RWPE1 (cell line): ENCODE data around the gene BARHL2.

Experiments
- CTCF ChIA-PET: fragments of 350-600 bp; sonication (Branson Sonifier 250); formaldehyde crosslinking; extraction: SDS; loops from one replicate; lab custom pipeline; 2021; lab: Yijun Ruan, JAX
- POLR2A ChIA-PET: fragments of 400-600 bp; formaldehyde crosslinking; extraction: SDS; loops from one replicate; lab custom pipeline; 2020; ENCODE audit warnings: antibody characterized with exemption; ENCODE audit not compliant: low non-redundant PET; lab: Yijun Ruan, JAX
- DNase-seq: peaks from one replicate; pipeline ENCODE4 v3.0.0; 2012; ENCODE audit warnings: low spot score
- H3K27ac ChIP-seq: fragments of 450-650 bp; 2 replicates; pipeline ENCODE4 v1.5.1; 2017
- TF ChIP-seq, protein P1 (sequence below): fragments of 450-650 bp; conservative IDR thresholded peaks from 2 replicates; pipeline ENCODE4 v1.5.1; 2017; ENCODE audit warnings: low read depth, mild to moderate bottlenecking

The BARHL2 gene

DNA sequence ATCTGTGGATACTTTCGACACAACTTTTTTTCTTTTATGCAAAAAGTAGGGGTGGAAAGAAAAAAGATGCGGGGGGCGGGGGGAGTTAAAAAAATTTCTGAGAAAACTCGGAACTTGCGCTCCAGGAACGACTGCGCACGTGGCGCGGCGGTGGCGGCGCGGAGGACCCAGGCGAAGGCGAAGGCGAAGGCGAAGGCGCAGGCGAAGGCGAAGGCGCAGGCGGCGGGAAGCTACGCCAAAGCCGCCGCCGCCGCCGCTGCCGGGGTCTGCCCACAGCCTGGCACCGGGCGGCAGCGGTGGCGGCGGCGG is 208 bp upstream of the BARHL2 start:
- no peak for DNase-seq
- ChIA-PET POLR2A (no interaction called here), CTCF (interaction anchor here (0.6 kb wide), 1 partner anchor 538 kb away, joined by 5 read pairs; no protein-coding TSS in a partner anchor)
- TF ChIP-seq, protein P1, sequence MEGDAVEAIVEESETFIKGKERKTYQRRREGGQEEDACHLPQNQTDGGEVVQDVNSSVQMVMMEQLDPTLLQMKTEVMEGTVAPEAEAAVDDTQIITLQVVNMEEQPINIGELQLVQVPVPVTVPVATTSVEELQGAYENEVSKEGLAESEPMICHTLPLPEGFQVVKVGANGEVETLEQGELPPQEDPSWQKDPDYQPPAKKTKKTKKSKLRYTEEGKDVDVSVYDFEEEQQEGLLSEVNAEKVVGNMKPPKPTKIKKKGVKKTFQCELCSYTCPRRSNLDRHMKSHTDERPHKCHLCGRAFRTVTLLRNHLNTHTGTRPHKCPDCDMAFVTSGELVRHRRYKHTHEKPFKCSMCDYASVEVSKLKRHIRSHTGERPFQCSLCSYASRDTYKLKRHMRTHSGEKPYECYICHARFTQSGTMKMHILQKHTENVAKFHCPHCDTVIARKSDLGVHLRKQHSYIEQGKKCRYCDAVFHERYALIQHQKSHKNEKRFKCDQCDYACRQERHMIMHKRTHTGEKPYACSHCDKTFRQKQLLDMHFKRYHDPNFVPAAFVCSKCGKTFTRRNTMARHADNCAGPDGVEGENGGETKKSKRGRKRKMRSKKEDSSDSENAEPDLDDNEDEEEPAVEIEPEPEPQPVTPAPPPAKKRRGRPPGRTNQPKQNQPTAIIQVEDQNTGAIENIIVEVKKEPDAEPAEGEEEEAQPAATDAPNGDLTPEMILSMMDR: no peak
- H3K27ac ChIP-seq: no peak overlapping the region

DNA sequence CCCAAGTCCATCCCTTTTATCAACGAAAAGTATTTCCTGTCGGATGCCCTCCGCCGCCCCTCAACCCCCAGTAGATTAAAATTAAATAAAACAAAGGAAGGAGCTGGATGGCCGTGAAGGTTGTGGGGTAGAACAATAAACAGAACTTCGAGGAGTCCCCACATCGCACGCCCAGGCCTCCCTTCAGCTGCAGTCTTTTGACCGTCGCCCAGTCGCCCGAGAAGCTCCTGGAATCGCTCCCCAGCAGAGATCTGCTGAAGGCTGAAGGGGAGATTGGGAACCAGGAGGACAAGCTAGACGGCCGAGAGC is 905 bp downstream of the BARHL2 start:
- TF ChIP-seq, protein P1: no peak
- CTCF ChIA-PET: interaction anchor here (0.6 kb wide), 2 partner anchors 271 to 1030 kb away, joined by 3 to 4 read pairs; no protein-coding TSS in a partner anchor
- H3K27ac ChIP-seq: no peak overlapping the region
- DNase-seq: no peak
- POLR2A ChIA-PET: no interaction called here

DNA sequence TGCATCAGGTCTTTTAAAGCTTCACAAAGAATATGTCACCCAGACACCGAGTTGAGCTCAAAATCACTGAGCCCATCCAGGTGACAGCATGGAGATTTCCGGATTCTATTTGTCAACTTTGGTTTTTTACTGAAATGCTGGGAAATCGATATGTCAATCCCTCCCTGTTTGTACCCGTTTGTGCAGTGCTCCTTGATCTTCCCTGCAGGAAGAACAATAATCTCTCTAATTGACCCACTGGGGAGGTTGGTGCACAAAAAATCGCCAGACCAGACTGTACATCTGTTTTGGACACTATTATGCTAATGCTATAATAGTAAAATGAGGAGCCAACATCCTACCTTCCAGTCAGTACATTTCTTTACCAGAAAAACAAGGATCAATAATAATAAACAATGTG is 1.8 kb downstream of the BARHL2 start:
- DNase-seq: no peak
- ChIA-PET CTCF (interaction anchor here (0.5 to 0.7 kb wide), 4 partner anchors 9 to 952 kb away, joined by 3 to 4 read pairs (median 4); no protein-coding TSS in a partner anchor), POLR2A (no interaction called here)
- no peak overlapping the region for H3K27ac ChIP-seq
- TF ChIP-seq, protein P1: no peak

DNA sequence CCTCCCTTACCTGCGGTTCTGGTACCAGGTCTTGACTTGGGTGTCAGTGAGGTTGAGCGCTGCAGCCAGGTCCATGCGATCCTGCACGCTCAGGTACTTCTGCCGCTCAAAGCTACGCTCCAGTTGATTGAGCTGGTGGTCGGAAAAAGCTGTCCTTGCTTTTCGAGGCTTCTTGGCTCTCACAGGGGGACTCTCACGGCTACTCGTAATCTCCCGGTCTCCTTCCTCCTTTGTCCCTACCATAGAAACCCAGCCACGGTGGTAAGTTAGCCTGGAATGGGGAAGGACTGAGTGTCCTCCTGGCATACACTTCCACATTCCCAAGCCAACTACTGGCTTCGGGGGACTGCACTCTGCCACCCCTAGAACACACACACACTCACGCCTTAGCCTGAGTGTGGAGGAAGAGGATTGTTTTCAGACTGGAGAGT is 2.6 kb downstream of the BARHL2 start:
- TF ChIP-seq, protein P1: no peak
- H3K27ac ChIP-seq: no peak overlapping the region
- no peak for DNase-seq
- POLR2A ChIA-PET: no interaction called here
- CTCF ChIA-PET: no interaction called here

DNA sequence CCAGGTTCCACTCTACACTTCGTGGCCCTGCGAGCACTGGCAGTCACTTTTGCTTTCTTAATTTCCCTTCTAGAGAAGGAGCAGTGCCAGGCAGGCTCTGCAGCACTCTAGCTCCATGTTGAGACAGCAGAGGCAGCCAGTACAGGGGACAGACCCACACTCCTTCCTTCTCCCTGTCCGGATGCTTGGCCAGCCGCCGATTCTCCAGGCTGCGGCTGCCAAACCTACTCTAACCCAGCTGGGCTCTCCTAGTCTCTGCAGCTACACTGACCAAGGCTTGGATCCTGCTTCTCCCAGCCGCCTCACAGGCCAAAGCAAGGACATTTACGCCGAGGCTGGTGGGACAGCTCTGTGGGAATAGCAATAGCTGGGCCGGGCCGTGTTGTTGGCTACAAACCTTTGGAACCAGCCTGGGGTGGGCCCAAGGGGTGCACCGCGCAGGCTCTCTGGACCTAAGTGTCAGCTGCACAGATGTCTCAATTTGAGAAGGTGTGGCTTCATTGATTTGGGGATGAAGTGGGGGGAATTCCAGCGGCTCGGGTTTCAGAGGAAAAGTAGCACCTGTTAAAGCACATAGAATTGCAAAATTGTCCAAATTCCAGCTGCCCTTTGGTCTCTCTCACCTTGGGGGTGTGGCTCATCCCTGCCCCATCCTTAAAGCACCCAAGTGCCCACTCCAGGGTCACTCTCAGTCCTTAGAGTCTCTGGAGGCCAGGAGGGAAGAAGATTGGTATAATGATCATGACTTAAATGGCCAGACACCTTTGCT is 3.2 kb downstream of the BARHL2 start:
- ChIA-PET POLR2A (no interaction called here), CTCF (interaction anchor here (0.6 kb wide), 1 partner anchor 1740 kb away, joined by 3 read pairs; no protein-coding TSS in a partner anchor)
- DNase-seq: no peak
- H3K27ac ChIP-seq: no peak overlapping the region
- TF ChIP-seq, protein P1: no peak

DNA sequence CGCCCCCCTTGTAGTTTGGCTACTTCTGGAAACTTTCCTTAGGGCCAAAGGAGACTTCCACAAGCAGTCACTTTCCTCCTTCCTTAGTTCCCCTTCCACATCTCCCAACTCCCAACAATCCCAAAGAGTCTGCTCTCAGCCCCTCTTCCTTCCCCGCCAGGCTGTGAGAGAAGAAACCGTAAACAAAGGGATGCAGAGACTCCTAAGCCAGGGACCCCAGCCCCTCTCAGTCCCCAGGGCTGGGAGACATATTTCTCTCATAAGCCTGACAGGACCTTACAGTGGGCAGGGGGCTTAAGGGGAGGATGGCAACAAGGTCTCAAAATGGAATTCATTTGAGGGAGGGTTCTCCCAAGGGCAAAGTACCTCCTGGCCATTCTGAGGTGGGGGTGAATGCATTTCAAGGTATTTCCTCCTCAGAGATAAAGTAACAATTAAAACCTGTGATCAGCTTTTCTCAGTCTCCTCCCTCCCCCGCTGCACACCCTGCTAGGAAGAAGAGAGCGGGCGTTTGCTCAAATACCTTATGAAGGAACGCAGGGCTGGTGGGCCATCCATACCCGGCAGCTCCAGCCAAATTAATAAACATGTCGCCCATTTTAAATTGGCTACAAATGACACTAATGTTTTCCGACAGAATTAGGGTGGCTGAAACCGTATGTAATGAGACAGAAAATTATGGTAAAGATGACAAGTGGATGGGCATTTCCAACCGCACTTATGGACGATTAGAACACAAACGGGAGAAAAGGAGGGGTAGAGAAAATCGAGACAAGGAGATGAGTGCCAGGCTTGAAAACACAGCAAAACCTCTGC is 4.0 kb downstream of the BARHL2 start:
- TF ChIP-seq, protein P1: no peak
- no peak overlapping the region for H3K27ac ChIP-seq
- ChIA-PET CTCF (no interaction called here), POLR2A (no interaction called here)
- DNase-seq: no peak
